HG02938 (cell line): Measurements from ENCODE around the gene PITPNC1.
"Not testable (repeated sequence)": the region's sequence is repeated elsewhere in the genome, so short reads cannot be mapped to it uniquely, and the experiment has no call there.

Experiments used
- ATAC-seq: cut with Tn5 transposase; IDR thresholded peaks from one replicate; pipeline ENCODE4 v1.9.1; 2021; ENCODE audit warnings: mild to moderate bottlenecking, moderate library complexity; ENCODE audit not compliant: unreplicated experiment

PITPNC1 gene

GRCh38 chr17:67666028-67666427 is 288.9 kb downstream of the PITPNC1 start:
- ATAC-seq: no peak

- ATAC-seq: no peak
Observed at GRCh38 chr17:67666710-67667109, 289.6 kb downstream of the PITPNC1 start.

GRCh38 chr17:67671493-67671892 is 294.4 kb downstream of the PITPNC1 start:
- no peak for ATAC-seq

GRCh38 chr17:67672592-67673335 is 295.7 kb downstream of the PITPNC1 start:
- no peak for ATAC-seq

GRCh38 chr17:67675481-67675880 is 298.4 kb downstream of the PITPNC1 start:
- no peak for ATAC-seq

- ATAC-seq: no peak
Observed at GRCh38 chr17:67676305-67676704, 299.2 kb downstream of the PITPNC1 start.

GRCh38 chr17:67678414-67678813 is 301.3 kb downstream of the PITPNC1 start:
- no peak for ATAC-seq

- ATAC-seq: no peak
Observed at GRCh38 chr17:67679225-67679624, 302.1 kb downstream of the PITPNC1 start.

GRCh38 chr17:67679721-67680120 is 302.6 kb downstream of the PITPNC1 start:
- ATAC-seq: no peak

GRCh38 chr17:67680445-67681224 is 303.6 kb downstream of the PITPNC1 start:
- no peak for ATAC-seq

GRCh38 chr17:67682196-67682595 is 305.1 kb downstream of the PITPNC1 start:
- ATAC-seq: no peak

GRCh38 chr17:67685351-67685750 is 308.3 kb downstream of the PITPNC1 start:
- ATAC-seq: no peak

GRCh38 chr17:67686241-67686640 is 309.2 kb downstream of the PITPNC1 start:
- no peak for ATAC-seq

GRCh38 chr17:67687511-67687910 is 310.4 kb downstream of the PITPNC1 start:
- no peak for ATAC-seq

GRCh38 chr17:67689534-67690177 is 312.6 kb downstream of the PITPNC1 start:
- no peak for ATAC-seq

- ATAC-seq: no peak
Observed at GRCh38 chr17:67693811-67694210, 316.7 kb downstream of the PITPNC1 start.

GRCh38 chr17:67696347-67696746 is 319.3 kb downstream of the PITPNC1 start:
- ATAC-seq: no peak

- ATAC-seq: no peak
Observed at GRCh38 chr17:67696853-67697498, 319.9 kb downstream of the PITPNC1 start.

GRCh38 chr17:67700037-67700724 is 323.1 kb downstream of the PITPNC1 start:
- no peak for ATAC-seq

GRCh38 chr17:67700725-67701119 is 323.6 kb downstream of the PITPNC1 start:
- ATAC-seq: no peak

GRCh38 chr17:67702861-67703260 is 325.8 kb downstream of the PITPNC1 start:
- ATAC-seq: not testable (repeated sequence)
